GM23248 (cell line): ENCODE measurements around the gene EIPR1. TPM values are rescaled to one million over a fixed set of nuclear protein-coding genes. Genes with fewer than 3 reads are reported as not detected.

Experiments used
- DNase-seq: peaks from one replicate; pipeline ENCODE4 v3.0.0-alpha.2; 2015
- H2AFZ ChIP-seq: fragments of 200-600 bp; sonication (generic); 2 replicates; pipeline ENCODE4 v1.6.1; 2016; ENCODE audit warnings: antibody characterized with exemption
- H3F3A ChIP-seq: fragments of 200-600 bp; sonication (generic); 2 replicates; pipeline ENCODE4 v1.6.1; 2016; ENCODE audit warnings: mild to moderate bottlenecking, antibody characterized with exemption, mixed run types; ENCODE audit not compliant: insufficient read depth
- H3K27ac ChIP-seq: fragments of 200-600 bp; sonication (generic); 2 replicates; pipeline ENCODE4 v1.5.1; 2016; ENCODE audit warnings: mild to moderate bottlenecking
- H3K27me3 ChIP-seq: fragments of 200-600 bp; sonication (generic); replicated peaks from 2 replicates; pipeline ENCODE4 v1.6.1; 2016; ENCODE audit warnings: mild to moderate bottlenecking; ENCODE audit not compliant: insufficient read depth
- H3K36me3 ChIP-seq: fragments of 200-600 bp; sonication (generic); 2 replicates; pipeline ENCODE4 v1.6.1; 2016; ENCODE audit warnings: low read depth, mild to moderate bottlenecking
- H3K4me1 ChIP-seq: fragments of 200-600 bp; sonication (generic); 2 replicates; pipeline ENCODE4 v1.6.1; 2016; ENCODE audit warnings: mild to moderate bottlenecking; ENCODE audit not compliant: insufficient read depth
- H3K4me2 ChIP-seq: fragments of 200-600 bp; sonication (generic); one replicate; pipeline ENCODE4 v1.6.1; 2016; ENCODE audit warnings: mild to moderate bottlenecking; ENCODE audit not compliant: unreplicated experiment
- H3K4me3 ChIP-seq: fragments of 200-600 bp; sonication (generic); 2 replicates; pipeline ENCODE4 v1.5.1; 2016; ENCODE audit warnings: mild to moderate bottlenecking
- H3K79me2 ChIP-seq: fragments of 200-600 bp; sonication (generic); 2 replicates; pipeline ENCODE4 v1.6.1; 2016; ENCODE audit warnings: mild to moderate bottlenecking; ENCODE audit not compliant: insufficient read depth
- H3K9ac ChIP-seq: fragments of 200-600 bp; sonication (generic); 2 replicates; pipeline ENCODE4 v1.6.1; 2016; ENCODE audit warnings: mild to moderate bottlenecking
- H3K9me2 ChIP-seq: fragments of 200-600 bp; sonication (generic); 2 replicates; pipeline ENCODE4 v1.6.1; 2016; ENCODE audit warnings: mixed run types, mild to moderate bottlenecking, moderate library complexity; ENCODE audit not compliant: insufficient read depth
- H3K9me3 ChIP-seq: fragments of 200-600 bp; sonication (generic); one replicate; pipeline ENCODE4 v1.6.1; 2017; ENCODE audit warnings: low read depth
- H4K20me1 ChIP-seq: fragments of 200-600 bp; sonication (generic); 2 replicates; pipeline ENCODE4 v1.6.0; 2016; ENCODE audit not compliant: insufficient read depth
- EZH2 ChIP-seq: fragments of 200-600 bp; sonication (generic); IDR thresholded peaks from 2 replicates; pipeline ENCODE4 v1.6.1; 2018; ENCODE audit warnings: antibody characterized with exemption, mild to moderate bottlenecking; ENCODE audit not compliant: insufficient read depth, poor library complexity, severe bottlenecking
- EZH2phosphoT487 ChIP-seq: fragments of 200-600 bp; sonication (generic); IDR thresholded peaks from 2 replicates; pipeline ENCODE4 v1.6.1; 2018; ENCODE audit warnings: antibody characterized with exemption, moderate library complexity, mild to moderate bottlenecking, low read depth; ENCODE audit not compliant: insufficient read depth
- WGBS, 2 experiments: methylation state at CpG; one replicate each; pipeline ENCODE4 v1.1.6; 2015 to 2017; ENCODE audit warnings: low lambda C conversion rate in 2 of 2, low coverage in 1 of 2; ENCODE audit errors: missing lambda C conversion rate in 2 of 2; 5-methylcytosine and 5-hydroxymethylcytosine counted together
- in situ Hi-C: fragments of 300-500 bp; cut with MboI; formaldehyde crosslinking; loops from 2 replicates; pipeline ENCODE4 v1.15.0; 2020
- polyA plus RNA-seq: library from polyadenylated mRNA; unstranded; fragments of >200 nt; fragmentation: Nextera tagmentation; extraction: Ambion mirVana; gene quantifications from 2 replicates; pipeline ENCODE4 v1.2.1, GENCODE V29; 2016
- total RNA-seq: library from RNA; depleted of rRNA; stranded (reverse); fragments of >200 nt; shearing (Covaris generic); gene quantifications from 2 replicates; pipeline ENCODE4 v1.2.3, GENCODE V29; 2014

Gene EIPR1
- total and polyA plus RNA-seq, 2 experiments from 2014 or later, result 20.2 to 46.5 TPM

DNA sequence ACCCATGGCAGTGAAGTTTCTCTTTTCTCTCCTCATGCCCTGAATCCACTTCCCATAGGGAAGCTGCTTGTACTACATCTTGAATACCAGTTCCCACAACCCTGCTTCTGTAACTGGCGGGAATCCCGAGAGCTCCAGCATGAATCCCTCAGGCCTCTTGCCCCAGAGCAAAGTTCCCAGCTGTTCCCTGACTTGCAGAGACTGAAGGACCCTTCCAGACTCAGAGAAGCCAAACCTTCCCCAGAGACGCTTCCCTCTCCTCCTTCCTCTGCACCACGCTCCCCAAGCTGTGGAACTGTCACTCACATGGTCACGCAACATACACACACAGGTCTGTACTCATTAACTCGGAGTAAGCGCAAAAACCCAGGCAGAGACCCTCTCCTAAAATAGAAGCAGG lies 28.3 kb upstream of the EIPR1 start:
- Histone ChIP-seq H4K20me1 (no peaks in the 10 kb centered on the region), H3K36me3 (peaks cover 16% of the 10 kb centered on the region; the same call in 1 of the 2 replicates), H3K9ac (no peak overlapping the region), H3K27ac (no peak overlapping the region), H3K9me2 (no peaks in the 10 kb centered on the region), H3K4me3 (no peak overlapping the region), H3K4me2 (no peak overlapping the region), H3K9me3 (no peaks in the 10 kb centered on the region), H3K4me1 (no peaks in the 10 kb centered on the region), H2AFZ (no peak overlapping the region), H3K79me2 (peaks cover 84% of the 10 kb centered on the region), H3F3A (no peaks in the 10 kb centered on the region), H3K27me3 (no peaks in the 10 kb centered on the region)
- no peak for TF ChIP-seq EZH2
- no peak for TF ChIP-seq EZH2phosphoT487
- 97 to 100% methylated on average over 7 of the region's 7 CpGs for WGBS, 2 experiments
- DNase-seq, result no peak
- in situ Hi-C loops, result no loop called here

DNA sequence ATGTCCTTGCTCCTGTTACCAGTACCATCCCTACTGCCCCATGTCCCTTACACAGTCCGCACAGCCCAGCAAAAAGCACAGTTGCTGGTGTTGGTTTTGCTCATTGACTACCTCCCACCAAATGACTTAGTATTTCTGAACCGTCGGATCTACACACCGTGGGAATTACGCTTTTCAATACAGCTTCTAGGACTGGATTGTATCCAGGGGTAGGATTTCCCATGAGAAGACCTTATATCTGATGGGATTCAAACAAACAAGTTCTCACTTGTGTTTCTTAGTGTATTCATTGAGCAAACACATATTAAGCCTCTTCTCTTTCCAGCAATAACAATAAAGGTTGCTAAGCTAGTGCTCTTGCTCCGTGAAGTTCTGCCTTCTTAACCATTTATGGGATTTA lies 27.7 kb upstream of the EIPR1 start:
- Histone ChIP-seq H3K9me3 (no peaks in the 10 kb centered on the region), H2AFZ (no peak overlapping the region), H3K36me3 (peaks cover 16% of the 10 kb centered on the region; the same call in 1 of the 2 replicates), H3K4me1 (no peaks in the 10 kb centered on the region), H3F3A (no peaks in the 10 kb centered on the region), H3K27ac (no peak overlapping the region), H3K4me3 (no peak overlapping the region), H3K9me2 (no peaks in the 10 kb centered on the region), H3K79me2 (peaks cover 84% of the 10 kb centered on the region), H4K20me1 (no peaks in the 10 kb centered on the region), H3K27me3 (no peaks in the 10 kb centered on the region), H3K4me2 (no peak overlapping the region), H3K9ac (no peak overlapping the region)
- WGBS, 2 experiments, result 95 to 96% methylated on average over 6 of the region's 6 CpGs
- TF ChIP-seq EZH2phosphoT487 (no peak), EZH2 (no peak)
- no peak for DNase-seq
- in situ Hi-C loops, result no loop called here

DNA sequence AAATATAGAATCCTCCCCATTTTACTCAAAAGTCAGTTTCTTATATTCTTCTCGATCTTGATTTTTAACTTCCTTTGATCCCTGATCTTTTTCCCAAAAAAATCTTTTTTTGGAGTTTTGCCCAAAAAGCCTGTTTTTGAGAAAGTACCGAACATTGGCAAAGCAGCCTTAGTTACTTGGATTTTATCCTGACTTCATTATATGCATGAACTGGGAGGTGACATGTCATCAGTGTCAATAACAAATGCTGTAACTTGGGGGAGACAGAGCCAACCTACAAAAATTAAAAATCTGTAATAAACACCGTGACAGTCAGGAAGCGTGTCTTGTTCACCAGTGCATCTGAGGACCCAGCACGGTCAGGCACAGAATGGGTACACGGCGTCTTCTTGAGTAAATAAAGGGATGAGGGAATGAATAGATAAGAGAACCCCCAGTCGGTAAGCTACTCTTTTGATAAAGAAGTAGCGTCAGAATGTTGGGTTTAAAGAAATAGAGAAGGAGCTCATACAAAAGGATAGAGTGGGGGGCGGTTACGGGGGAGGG lies 26.8 kb upstream of the EIPR1 start:
- Histone ChIP-seq H3K9me2 (no peaks in the 10 kb centered on the region), H3K27ac (no peak overlapping the region), H3K79me2 (peaks cover 85% of the 10 kb centered on the region), H4K20me1 (no peaks in the 10 kb centered on the region), H3K4me2 (no peak overlapping the region), H3K4me3 (no peak overlapping the region), H3K27me3 (no peaks in the 10 kb centered on the region), H3K9me3 (no peaks in the 10 kb centered on the region), H3F3A (no peaks in the 10 kb centered on the region), H3K9ac (no peak overlapping the region), H3K36me3 (peaks cover 16% of the 10 kb centered on the region; the same call in 1 of the 2 replicates), H3K4me1 (no peaks in the 10 kb centered on the region), H2AFZ (no peak overlapping the region)
- DNase-seq, result no peak
- no peak for TF ChIP-seq EZH2
- TF ChIP-seq EZH2phosphoT487, result no peak
- in situ Hi-C loops, result no loop called here
- WGBS, 2 experiments, result 82 to 86% methylated on average over 11 of the region's 11 CpGs

DNA sequence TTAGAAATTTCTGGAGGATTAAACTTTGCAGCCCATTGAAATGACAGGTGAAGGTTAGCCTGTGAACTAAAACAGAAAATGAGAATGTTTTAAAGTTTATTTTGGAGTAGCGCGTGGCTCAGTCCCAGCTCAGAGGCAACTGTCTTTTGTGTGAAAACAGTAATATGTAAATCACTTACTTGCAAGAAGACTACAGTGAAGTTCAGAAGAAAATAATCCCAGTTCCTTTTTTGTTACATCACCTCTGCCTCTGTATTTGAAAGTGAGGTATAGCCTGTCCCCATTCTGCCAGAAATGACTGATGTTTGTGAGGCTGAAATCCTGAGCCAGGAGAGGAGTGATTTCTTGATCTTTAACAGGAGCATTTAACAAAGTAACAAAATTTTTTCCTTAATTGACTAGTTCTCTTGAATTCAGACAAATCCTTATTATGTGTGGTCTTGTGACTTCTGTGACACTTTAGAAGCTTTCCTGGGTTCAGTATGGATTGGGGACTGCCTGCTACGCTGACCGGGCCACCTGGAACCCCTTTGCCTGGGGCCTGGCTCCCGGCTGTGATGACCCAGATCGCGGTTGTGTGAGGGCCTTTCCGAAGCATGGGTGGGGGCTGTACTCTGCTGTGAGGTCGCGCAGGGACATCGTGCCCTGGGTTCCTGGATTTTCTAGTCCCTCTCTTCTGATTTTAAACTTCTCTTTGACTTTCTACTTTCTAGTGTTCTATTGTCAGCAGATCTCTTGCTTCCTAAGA lies 26.1 kb upstream of the EIPR1 start:
- in situ Hi-C loops, result no loop called here

More for the DNA sequence above, 26.1 kb upstream of the EIPR1 start:
- whole genome bisulfite sequencing, 2 experiments, result 93 to 94% methylated on average over 11 of the region's 11 CpGs
- Histone ChIP-seq H3K4me3 (no peak overlapping the region), H3K79me2 (peaks cover 85% of the 10 kb centered on the region), H3K4me2 (no peak overlapping the region), H3K9me2 (no peaks in the 10 kb centered on the region), H3K9me3 (no peaks in the 10 kb centered on the region), H3K36me3 (peaks cover 16% of the 10 kb centered on the region; the same call in 1 of the 2 replicates), H3K9ac (no peak overlapping the region), H4K20me1 (no peaks in the 10 kb centered on the region), H3K27me3 (no peaks in the 10 kb centered on the region), H2AFZ (no peak overlapping the region), H3K4me1 (no peaks in the 10 kb centered on the region), H3K27ac (no peak overlapping the region), H3F3A (no peaks in the 10 kb centered on the region)
- DNase-seq, result no peak
- TF ChIP-seq EZH2, result no peak
- TF ChIP-seq EZH2phosphoT487, result no peak
